Endothelial cell of umbilical vein (primary cell): Measurements from ENCODE around the gene ABI3BP.

Experiments
- EZH2 ChIP-seq: IDR thresholded peaks from 2 replicates; pipeline ENCODE4 v1.6.1; 2012; ENCODE audit warnings: borderline replicate concordance, low read depth, mild to moderate bottlenecking, moderate library complexity, low read length, inconsistent platforms; ENCODE audit not compliant: severe bottlenecking
- FOS ChIP-seq: IDR thresholded peaks from 2 replicates; pipeline ENCODE4 v1.6.1; 2011; ENCODE audit warnings: mild to moderate bottlenecking, low read length, moderate library complexity, borderline replicate concordance; ENCODE audit not compliant: insufficient read depth
- JUN ChIP-seq: IDR thresholded peaks from 2 replicates; pipeline ENCODE4 v1.6.1; 2011; ENCODE audit warnings: borderline replicate concordance, low read depth; ENCODE audit not compliant: insufficient read length, insufficient read depth
- MYC ChIP-seq: IDR thresholded peaks from one replicate; pipeline ENCODE4 v1.6.1; 2011; ENCODE audit warnings: mild to moderate bottlenecking, low read depth, low read length
- POLR2A ChIP-seq: IDR thresholded peaks from 2 replicates; pipeline ENCODE4 v1.6.1; 2012; ENCODE audit warnings: low read depth, mild to moderate bottlenecking, control low read depth, low read length
- POLR2AphosphoS5 ChIP-seq: IDR thresholded peaks from 2 replicates; pipeline ENCODE4 v1.6.1; 2012; ENCODE audit warnings: low read depth, mild to moderate bottlenecking, control low read depth, low read length, moderate library complexity; ENCODE audit not compliant: insufficient read depth
- TF ChIP-seq, protein P1 (sequence below), 2 donors: IDR thresholded peaks; 1 replicate in 1 of 2; 2 replicates in 1 of 2; pipeline ENCODE4 v1.5.1; 2011; ENCODE audit warnings: low read length in 2 of 2, mild to moderate bottlenecking in 2 of 2, moderate library complexity in 2 of 2, control low read depth in 1 of 2, inconsistent platforms in 1 of 2, low read depth in 1 of 2; ENCODE audit not compliant: insufficient read depth in 1 of 2; ENCODE audit errors: extremely low read depth in 1 of 2
- TF ChIP-seq, protein P2 (sequence below): IDR thresholded peaks from 2 replicates; pipeline ENCODE4 v1.6.1; 2011; ENCODE audit not compliant: insufficient read depth, insufficient read length

GRCh38 chr3:100957261-100957986 lies 35.8 kb downstream of the ABI3BP start:
- TF ChIP-seq, protein P1, sequence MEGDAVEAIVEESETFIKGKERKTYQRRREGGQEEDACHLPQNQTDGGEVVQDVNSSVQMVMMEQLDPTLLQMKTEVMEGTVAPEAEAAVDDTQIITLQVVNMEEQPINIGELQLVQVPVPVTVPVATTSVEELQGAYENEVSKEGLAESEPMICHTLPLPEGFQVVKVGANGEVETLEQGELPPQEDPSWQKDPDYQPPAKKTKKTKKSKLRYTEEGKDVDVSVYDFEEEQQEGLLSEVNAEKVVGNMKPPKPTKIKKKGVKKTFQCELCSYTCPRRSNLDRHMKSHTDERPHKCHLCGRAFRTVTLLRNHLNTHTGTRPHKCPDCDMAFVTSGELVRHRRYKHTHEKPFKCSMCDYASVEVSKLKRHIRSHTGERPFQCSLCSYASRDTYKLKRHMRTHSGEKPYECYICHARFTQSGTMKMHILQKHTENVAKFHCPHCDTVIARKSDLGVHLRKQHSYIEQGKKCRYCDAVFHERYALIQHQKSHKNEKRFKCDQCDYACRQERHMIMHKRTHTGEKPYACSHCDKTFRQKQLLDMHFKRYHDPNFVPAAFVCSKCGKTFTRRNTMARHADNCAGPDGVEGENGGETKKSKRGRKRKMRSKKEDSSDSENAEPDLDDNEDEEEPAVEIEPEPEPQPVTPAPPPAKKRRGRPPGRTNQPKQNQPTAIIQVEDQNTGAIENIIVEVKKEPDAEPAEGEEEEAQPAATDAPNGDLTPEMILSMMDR (IDR thresholded peaks at IDR 0.05; ENCODE audit: extremely low read depth in 1 of 2, insufficient read depth in 1 of 2, low read depth in 1 of 2, low read length in 2 of 2), result no peak
- TF ChIP-seq POLR2A (no peak), EZH2 (no peak), JUN (no peak), POLR2AphosphoS5 (no peak), MYC (no peak), FOS (no peak)
- TF ChIP-seq, protein P2, sequence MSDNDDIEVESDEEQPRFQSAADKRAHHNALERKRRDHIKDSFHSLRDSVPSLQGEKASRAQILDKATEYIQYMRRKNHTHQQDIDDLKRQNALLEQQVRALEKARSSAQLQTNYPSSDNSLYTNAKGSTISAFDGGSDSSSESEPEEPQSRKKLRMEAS, result no peak
